ENCODE data around the gene TXNL4A.

GRCh38 chr18:79971211-79971952, 17.0 kb downstream of the TXNL4A start:
- TF ChIP-seq, protein P1, sequence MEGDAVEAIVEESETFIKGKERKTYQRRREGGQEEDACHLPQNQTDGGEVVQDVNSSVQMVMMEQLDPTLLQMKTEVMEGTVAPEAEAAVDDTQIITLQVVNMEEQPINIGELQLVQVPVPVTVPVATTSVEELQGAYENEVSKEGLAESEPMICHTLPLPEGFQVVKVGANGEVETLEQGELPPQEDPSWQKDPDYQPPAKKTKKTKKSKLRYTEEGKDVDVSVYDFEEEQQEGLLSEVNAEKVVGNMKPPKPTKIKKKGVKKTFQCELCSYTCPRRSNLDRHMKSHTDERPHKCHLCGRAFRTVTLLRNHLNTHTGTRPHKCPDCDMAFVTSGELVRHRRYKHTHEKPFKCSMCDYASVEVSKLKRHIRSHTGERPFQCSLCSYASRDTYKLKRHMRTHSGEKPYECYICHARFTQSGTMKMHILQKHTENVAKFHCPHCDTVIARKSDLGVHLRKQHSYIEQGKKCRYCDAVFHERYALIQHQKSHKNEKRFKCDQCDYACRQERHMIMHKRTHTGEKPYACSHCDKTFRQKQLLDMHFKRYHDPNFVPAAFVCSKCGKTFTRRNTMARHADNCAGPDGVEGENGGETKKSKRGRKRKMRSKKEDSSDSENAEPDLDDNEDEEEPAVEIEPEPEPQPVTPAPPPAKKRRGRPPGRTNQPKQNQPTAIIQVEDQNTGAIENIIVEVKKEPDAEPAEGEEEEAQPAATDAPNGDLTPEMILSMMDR (IDR thresholded peaks at IDR 0.05), result no peak
- no peak for TF ChIP-seq EZH2 (IDR thresholded peaks at IDR 0.05; ENCODE audit: borderline replicate concordance, insufficient read depth, low read depth, low read length, poor library complexity, severe bottlenecking)

Data from B cell (primary cell).